Activated naive CD4-positive, alpha-beta T cell treated with anti-CD3 and anti-CD28 coated beads, Interleukin-2, amount 50 U/mL, for 16 hours (primary cell): ENCODE results near the gene FER.
"Not testable (repeated sequence)": the region's sequence is repeated elsewhere in the genome, so short reads cannot be mapped to it uniquely, and the experiment has no call there.

Experiments used
- DNase-seq: peaks from one replicate; pipeline ENCODE4 v3.0.0-alpha.2; 2020

FER gene

DNA sequence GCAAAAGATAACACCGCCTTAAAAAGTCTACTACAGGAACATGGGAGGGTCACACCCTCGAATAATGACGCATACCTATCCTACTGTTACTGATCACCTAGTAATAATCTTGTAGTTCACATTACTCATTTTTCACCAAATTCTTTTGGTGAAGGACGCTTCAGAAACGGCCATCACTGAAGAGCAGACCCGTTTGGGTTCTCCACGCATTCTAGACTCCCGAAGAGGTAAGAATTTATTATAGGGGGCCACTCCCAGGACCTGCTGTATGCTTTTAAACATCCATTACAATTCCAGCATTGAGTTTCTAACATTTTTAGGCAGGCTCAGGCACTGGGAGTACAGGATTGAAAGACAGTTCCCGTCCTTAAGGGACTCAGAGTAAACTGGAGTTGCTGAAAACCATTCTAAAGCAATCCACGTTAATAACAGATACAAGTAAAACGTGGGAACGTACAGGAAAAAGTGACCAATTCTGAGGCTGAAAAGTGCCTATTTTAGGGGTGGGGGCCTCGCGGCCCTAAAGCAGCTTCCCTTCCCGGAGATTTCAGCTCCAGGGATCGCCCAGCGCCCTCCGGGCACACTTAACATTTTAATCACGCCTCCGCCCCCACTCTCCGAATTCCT lies at the start of gene FER:
TSS of gene FER (plus strand) at position 124 of the 627 bp plus-strand sequence. CDS start 50,286 bp downstream, outside the sequence.
- peak; percentile 38 for DNase-seq

DNA sequence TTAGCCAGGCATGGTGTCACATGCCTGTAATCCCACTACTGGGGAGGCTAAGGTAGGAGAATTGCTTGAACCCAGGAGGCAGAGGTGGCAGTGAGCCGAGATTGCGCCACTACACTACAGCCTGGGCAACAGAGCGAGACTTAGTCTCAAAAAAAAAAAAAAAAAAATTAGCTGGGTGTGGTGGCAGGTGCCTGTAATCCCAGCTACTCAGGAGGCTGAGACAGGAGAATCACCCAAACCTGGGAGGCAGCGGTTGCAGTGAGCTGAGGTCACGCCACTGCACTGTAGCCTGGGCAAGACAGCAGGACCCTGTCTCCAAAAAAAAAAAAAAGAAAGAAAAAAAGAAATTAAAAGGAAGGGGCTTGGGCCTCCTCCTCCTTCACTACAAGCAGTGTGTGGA lies 47.3 kb upstream of the FER start:
- DNase-seq, result not testable (repeated sequence)

DNA sequence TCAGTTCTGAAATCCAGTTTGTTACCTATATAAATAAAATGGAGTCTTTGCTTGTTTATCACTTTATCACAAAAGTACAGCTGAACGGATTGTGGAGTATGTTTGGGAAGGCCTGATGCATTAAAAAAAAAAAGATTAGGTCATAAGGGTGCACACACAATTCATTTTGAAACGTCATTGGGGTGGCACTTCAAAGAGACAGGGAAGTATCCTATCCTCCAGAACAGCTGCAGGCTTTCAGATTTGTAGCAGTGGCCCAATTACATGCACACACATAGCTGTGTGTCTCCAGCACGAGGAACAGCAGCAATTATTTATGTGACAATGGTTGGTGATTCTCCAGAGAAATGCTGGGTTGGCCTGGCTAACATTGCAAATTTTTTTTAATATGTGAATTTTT lies 46.8 kb upstream of the FER start:
- no peak for DNase-seq

DNA sequence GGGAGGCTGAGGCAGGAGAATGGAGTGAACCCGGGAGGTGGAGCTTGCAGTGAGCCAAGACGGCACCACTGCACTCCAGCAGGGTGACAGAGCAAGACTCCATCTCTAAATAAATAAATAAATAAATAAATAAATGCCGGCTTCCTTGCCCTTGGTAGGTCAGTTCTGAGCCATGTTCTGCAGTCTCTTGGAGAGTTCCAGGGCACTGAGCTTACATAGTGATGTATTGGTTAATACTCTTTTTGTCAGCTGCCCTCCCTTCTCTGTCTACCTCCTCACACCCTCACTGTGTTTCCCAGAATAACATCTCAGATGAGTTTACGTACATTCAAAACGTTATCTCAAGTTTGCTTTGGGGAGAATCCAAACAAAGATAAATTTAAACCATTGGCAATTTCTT lies 45.2 kb upstream of the FER start:
- DNase-seq, result no peak

DNA sequence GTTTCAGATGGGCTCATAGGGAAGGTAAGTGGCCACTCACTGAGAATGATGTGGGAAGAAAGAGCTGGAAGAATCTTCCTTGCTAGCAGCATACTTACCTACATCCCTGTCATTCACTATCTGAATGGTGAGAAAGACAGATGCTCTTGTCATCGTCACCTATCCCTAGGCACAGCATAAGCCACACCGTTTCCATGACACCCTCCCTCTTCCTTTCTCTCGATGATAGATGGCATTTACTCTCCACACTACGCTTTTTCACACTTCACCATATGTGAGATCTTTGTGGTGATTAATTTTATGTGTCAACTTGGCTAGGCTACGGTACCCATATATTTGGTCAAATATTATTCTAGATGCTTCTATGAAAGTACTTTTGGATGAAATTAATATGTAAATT lies 44.4 kb upstream of the FER start:
- DNase-seq, result no peak

DNA sequence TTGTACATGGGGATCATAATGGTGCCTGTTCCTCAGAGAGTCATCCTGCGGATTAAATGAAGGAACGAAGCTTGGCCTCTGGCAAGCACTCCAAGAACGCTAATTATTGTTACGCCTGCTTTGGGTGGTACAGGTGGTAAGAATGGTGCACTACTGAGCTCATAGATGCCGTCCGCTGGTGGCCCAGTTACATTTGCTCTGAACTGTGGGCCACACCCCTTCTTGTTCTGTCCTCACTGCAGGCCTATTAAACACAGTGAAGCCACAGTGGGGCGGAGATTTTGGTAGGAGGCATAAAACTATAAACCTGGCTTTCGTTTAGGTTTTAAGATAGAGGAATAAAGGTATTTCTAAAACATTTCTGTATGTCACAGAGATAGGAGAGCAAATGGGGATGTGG lies 40.6 kb upstream of the FER start:
- DNase-seq, result no peak

DNA sequence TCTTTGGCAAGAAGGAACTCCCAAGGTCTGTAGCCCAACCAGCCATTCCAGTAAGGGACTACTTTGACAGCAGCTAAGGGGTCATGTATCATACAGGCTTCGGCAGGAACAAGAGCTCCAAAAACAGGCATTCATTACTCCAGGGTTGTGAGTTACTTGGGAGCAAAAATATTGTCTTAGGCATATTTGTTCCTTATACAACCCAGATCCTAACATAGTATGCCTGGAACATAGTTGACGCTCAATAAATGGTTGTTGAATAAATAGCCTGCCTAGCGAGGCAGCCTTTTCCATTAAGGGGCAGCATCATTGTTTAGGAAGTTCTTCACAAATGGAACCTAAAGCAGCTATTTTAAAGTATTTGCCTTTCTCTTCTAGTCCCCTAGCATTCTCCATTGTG lies 35.8 kb upstream of the FER start:
- no peak for DNase-seq

DNA sequence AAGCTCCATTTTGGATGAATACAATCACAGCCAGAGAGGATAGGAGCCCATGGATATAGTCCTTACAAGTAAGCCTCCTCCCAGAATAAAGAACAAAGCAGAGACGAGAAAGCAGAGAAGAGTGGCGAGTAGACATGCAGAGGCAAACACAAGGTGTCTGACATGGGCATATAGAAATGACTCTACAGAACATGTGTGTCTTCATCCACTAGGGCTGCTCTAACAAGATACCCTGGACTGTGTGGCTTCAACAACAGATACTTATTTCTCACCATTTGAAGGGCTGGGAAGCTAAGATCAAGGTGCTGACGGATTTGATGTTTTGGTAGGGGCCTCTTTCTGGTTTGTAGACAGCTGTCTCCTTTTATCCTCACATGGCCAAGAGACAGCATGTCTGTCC lies 32.3 kb upstream of the FER start:
- DNase-seq, result no peak

DNA sequence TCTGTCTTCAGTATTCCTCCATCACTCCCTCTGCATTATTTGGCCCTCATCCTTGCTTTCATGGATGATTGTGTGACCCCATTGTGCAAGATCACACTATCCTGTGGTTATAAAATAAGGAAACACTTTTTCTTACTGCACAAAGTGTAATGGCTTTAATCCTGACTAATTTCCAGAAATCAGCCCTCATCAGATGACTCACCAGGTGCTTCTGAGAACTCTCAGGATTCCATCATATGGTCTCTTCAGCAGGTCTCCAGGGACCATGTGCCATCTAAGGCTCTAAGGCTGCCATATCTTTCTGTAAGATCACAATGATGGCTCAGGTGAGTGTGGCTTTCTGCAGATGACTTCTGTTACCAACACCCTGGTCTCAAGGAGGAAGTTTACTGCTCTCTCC lies 27.3 kb upstream of the FER start:
- DNase-seq, result no peak

DNA sequence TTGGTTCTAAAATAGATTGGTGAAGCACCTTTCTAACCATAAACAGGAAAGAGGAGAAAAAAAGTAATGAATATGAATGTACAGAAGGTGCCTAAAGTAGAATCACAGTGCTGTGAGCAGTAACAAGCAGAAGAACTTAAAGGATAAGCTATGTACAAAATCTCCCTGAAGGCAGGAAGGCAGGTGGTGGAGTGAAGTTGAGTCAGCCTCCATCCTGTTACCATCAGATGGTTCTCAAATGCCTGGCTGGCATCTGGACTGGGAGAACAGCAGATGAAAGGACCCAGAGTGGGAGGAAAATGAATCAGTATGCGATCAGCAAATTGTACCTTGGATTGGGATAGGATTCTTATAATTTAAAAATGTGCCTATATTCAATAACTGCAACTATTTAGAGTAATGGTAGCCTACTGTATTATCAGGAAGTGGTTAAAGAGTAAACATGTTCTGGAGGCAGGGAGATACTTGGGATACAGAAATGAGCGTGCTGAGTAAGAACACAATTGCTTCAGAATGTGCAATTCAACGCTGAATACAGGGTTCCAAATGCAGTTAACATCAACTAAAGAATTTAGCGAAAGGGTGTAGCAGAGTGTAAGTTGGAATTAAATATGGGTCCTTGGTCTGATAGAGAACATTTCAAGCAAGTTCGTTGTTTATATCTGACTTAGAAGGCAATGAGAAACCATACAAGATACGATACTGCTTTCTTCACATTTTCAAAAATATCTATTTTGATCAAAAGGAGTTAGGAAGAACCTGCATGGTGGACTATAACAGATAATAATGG lies 21.1 kb upstream of the FER start:
- DNase-seq, result no peak

DNA sequence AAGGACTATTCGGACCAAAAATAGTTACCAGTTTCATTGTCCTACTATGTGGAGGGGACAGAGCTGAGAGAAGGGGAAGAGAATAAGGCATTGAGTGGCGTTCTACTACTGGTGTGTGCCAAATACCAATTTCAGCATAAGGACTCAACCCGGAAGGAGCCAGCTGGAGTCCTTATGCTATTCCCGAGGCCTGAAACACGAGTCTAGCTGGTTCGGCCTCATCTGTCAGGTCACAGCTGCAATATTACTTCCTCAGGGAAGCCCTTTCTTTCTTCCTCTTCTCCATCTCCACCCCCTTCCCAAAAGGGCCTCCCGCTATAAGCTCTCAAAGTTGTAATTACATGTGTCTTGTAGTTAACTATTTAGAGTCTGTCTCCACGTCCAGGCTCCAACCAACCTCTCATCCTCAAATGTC lies 20.5 kb upstream of the FER start:
- DNase-seq, result no peak

DNA sequence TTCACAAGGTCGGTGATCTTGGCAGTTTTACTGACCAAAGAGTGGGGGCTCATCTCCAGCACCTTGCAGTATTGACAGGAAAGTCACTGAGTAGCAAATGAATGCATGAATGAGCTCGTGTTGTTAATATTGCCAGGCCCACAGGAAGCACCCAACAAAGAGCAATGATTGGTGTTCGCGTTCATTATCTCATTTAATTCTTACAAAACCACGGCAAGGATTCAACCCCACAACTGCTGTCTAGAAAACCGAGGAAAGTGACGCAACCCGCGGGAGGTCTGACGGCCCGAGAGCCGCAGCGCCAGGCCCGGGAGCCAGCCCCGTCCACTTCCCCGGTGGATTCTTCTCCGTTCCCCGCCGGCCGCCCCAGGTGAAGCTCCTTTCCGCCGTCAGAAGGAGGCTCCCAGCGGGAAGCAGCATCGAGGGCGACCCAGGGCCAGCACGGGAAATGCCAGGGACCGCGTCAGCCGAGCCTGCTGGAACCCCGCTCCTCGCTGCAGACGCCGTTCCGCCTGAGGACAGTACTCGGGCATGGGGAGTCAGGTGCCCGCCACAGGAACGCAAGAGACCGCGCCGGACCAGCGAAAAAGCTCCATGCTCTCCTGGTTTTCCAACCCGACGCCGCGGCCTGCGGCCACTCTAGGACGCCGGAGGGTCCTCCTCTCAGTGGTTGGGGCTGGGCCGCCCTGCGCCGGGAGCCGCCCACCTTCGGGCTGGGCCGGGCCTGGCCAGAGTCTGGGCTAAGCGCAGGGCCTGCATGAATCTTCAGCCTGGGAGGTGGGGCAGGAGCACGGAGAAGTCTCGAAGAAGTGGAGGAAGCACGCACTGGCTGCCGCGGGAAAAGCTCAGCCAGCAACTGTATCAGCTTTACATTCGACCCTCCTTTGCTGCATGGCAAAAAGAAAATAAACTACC lies 19.8 kb upstream of the FER start:
- DNase-seq, result peak; percentile 31

DNA sequence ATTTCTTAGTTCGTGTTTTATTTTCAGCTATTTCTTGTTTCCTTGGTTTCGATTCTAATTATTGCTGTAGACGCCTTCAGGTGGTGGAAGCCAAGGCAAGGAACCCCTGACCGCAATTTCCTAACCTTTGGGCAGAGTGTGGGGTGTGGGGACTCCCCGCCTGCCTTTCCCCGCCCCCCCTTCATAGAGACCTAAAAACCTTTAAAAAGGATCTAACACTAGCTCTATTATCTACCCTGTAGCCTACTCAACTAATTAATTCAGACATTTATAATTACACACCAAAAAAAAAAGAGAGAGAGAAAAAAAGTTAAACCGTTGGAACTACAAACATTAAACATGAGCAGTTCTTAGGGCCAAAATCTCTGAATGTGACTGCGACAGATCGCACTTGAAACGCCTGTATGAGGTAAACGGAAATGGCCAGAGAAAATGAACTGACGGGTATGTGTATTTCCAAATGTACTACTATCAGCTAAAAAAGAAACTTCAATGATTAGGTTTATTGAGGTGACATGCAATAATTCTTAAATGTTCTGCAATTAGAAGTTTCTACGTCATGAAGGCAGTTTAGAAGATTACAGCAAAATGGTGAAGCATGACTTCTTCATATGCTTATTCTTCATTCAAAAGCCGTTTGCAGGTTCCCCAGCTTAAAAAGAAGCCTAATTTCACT lies 19.0 kb upstream of the FER start:
- peak; percentile 51 for DNase-seq

DNA sequence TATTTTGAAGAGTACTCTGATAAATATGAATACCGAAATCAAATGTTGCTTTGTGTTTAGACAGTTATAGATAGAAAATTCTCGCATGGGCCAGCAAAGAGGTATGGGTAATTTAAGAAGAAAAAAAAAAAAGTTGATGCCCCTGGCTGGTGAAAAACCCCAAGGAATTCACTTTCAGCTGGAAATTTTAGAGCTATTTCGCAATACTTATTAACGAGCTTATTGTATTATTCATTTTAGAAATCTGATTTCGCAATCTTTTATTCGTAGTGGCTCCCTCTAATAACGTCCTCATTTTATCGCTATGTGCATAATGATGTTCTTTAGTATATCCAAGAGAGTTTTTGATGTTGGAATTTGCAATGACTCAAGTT lies 18.5 kb upstream of the FER start:
- no peak for DNase-seq

DNA sequence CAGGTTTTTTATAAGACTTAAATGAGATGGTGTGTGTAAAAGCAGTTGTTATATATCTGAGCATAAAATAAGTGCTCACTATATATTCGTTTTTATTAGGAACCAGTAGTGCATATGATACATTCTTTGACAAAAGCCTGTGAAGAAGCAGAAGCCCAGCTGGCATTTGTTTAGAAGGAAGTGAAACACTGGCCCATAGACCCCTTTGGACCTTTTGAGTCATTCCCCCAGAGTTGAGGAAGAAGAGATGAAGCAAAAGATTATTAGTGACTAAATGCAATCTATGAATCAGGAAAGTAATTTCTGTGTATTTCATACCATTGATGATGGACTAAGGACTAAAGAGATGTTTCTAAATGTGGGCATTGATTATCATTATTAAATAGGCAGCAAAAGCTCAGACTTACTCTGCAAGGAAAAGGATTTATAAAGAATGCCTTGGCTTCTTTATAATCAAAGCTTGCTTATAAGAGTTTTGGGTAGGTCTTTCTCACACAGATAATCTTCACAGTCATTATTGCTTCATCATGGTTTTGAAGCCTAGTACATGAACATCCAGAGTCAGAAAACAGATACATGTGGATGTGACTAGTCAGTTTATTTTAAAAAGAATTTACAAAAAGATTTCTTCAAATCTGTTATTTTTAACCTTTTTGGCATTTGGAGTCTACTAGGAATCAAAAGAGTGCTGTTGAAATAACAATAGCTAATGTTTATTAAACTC lies 16.9 kb upstream of the FER start:
- no peak for DNase-seq

DNA sequence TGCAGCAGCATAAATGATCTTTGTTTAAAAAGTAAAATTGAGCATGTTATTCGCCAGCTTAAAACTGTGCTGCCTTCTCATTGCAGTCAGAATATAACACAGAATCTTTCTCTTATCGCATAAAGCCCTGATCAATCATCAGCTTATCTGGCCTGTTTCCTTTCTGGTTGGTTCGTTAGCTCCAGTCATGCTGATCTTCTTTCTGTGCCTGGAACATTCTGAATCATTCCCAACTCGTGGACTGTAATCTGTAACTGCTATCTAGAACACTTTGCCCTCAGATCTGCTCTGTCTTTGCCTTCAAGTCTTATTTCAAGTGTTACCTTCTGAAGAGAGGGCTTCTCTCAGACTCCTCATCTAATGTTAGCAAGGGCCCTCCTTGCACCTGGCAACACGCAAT lies 11.9 kb upstream of the FER start:
- DNase-seq, result no peak

DNA sequence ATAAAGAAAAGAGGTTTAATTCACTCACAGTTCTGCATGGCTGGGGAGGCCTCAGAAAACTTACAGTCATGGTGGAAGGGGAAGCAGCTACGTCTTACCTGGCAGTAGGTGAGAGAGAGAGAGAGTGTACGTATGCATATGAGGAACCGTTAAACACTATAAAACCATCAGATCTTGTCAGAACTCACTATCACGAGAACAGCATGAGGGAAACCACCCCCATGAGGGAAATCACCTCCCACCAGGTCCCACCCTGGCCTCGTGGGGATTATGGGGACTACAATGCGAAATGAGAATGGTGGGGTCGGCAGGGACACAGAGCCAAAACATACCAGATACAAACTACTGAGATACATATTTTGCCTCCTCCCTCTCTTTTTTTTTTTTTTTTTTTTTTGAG lies 10.8 kb upstream of the FER start:
- DNase-seq, result no peak

DNA sequence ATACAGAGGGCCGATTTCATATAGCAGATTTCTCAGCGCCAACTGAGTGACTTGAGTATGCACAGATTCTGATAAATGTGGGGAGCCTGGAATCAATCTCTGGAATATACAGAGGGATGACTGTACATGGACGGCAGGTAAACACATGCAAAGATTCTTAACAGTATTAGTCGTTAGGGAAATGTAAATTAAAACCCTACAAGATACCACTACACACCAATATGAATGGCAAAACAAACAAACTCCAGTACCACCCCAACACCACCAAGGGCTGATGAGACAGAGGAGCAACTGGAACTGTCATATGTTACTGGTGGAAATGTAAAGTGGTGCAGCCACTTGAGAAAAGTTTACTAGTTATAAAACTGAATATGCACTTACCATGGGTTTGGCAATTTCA lies 8.3 kb upstream of the FER start:
- no peak for DNase-seq

DNA sequence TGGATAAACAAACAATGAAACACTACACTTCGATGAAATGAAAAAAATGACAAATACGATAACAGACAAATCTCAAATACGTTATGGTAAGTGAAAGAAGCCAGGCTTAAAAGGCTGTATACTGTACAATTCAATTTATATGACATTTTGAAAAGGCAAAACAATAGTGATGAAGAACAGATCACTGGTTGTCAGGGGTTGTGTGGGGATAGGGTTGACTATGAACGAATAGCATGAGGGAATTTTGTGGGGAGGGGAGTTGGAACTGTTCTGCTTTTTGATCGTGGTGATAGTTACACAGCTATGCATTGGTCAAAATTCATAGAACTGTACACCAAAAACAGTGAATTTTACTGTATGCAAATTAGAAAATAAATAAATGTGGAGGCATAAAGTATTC lies 7.8 kb upstream of the FER start:
- no peak for DNase-seq

DNA sequence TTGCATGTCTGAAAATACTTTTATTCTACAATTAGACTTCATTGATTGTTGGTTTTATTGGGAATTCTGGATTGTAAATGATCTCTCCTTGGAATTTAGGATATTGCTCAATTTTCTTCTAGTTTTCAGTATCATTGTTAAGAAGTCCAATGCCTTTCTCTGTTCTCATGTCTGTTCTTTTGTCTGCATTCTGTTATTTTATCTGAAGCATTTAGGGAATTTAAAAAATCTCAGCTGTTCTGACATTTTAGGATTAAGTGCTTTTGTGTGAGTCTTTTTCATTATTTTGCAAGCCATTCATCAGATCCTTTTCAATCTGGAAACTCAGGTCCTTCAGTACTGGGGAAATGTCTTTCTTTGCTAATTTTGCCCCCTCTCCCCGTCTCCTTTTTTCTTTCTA lies 4.4 kb upstream of the FER start:
- DNase-seq, result no peak

DNA sequence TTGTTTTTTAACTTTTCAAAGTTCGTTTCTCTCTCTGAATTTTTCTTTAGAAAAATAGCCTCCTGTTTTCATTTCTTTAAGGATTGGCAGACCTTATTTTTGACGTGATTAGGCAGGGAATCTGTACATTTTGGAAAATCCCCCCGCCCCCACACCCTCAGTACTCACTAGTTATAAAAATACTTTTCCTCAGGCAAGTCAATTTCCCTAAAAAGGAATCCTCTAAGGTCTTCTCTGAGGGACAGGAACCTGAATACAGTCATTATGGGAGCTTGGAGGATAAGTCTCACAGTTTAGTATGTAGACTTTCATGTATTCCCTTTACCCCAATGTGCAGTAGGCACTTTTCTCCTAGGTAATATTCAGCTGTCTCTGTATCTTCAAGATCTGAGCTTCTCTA lies 3.9 kb upstream of the FER start:
- no peak for DNase-seq

DNA sequence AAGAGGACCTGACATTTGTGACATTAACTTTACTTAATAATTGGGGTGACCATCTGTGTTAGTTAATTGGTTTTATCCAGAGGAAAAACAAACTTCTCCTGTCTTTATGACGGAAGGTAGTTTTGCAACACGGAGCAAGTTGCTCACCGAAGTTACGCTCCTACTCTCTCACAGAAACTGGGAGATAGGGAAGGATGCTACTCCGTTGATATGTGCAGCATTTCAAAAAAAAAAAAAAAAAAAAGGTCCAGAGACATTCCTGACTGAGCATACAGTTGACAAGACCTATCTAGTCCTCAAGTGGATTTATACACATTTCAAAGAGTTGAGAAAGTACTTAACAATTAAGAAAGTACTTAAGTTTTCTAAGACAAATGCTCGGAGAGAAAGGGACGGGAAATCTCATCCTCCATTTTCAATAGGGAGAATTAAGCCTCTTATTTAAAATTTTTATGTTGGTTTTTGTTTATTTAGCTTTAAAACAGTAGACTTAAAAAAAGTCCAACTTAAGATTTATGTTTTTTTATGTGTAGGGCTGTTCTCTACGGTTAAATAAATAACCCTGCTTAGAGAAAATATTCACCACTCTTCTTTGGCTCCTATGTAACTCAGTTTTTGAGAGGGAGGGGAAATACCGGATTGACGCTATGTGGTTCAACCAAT lies 455 bp upstream of the FER start:
- DNase-seq, result no peak
